Measurements from ENCODE around the gene FAM200B. TPM values are rescaled to one million over a fixed set of nuclear protein-coding genes. Genes with fewer than 3 reads are reported as not detected.

FAM200B gene
- polyA plus RNA-seq, 1 donor (not counting 4 experiments of a cell fraction or from before 2014, with no cell fraction given): 36.6 TPM

DNA sequence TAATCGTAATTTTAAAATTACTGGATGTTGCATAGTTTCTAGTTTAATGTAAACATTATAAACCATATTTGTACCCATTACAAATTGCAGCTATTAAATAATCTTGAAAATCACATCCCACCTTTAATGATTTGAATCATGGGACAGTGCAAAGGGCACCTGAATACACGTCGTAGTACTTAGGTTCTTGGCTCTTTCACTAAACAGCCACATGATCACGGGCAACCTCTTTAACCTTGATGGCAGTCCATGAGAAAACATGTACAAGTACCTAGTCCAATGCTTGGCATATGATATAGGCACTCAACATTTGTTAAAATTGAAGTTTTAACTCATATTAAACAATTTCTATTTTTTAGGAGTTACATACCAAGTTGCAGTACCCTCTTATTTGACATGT is 14.6 kb upstream of the FAM200B start:
- Histone ChIP-seq H2AFZ (ENCODE audit: control insufficient read depth, low read length) (no peak overlapping the region), H3K4me1 (ENCODE audit: control insufficient read depth, extremely low read depth, insufficient read depth, low read length) (peaks cover 32% of the 10 kb centered on the region), H3K9me1 (ENCODE audit: control insufficient read depth, extremely low read depth, insufficient read depth, low read length) (no peaks in the 10 kb centered on the region), H3K4me3 (ENCODE audit: control insufficient read depth in 2 of 3, extremely low read depth in 1 of 3, insufficient read depth in 2 of 3, low read depth in 1 of 3, low read length in 3 of 3) (no peak overlapping the region), H3K36me3 (ENCODE audit: control insufficient read depth in 2 of 2, extremely low read depth in 1 of 2, insufficient read depth in 2 of 2, low read length in 2 of 2) (peaks cover 0 to 17% of the 10 kb centered on the region in 2 experiments), H3K9me3 (ENCODE audit: control insufficient read depth, low read depth, low read length) (no peaks in the 10 kb centered on the region), H3K9ac (ENCODE audit: control insufficient read depth, extremely low read depth, insufficient read depth, low read length) (no peak overlapping the region), H3K27me3 (ENCODE audit: control insufficient read depth, extremely low read depth, insufficient read depth, low read length) (no peaks in the 10 kb centered on the region), H3K4me2 (ENCODE audit: control insufficient read depth, extremely low read depth, insufficient read depth, low read depth, low read length) (no peak overlapping the region), H3K27ac (ENCODE audit: control insufficient read depth, insufficient read depth, low read length) (no peak overlapping the region), H3K79me2 (ENCODE audit: control insufficient read depth, insufficient read depth, low read length) (peaks cover 30% of the 10 kb centered on the region), H4K20me1 (ENCODE audit: control insufficient read depth, extremely low read depth, insufficient read depth, low read length) (no peaks in the 10 kb centered on the region)
- DNase-seq (ENCODE audit: low read depth, low spot score): no peak
- FAIRE-seq: no peak
- TF ChIP-seq, protein P1, sequence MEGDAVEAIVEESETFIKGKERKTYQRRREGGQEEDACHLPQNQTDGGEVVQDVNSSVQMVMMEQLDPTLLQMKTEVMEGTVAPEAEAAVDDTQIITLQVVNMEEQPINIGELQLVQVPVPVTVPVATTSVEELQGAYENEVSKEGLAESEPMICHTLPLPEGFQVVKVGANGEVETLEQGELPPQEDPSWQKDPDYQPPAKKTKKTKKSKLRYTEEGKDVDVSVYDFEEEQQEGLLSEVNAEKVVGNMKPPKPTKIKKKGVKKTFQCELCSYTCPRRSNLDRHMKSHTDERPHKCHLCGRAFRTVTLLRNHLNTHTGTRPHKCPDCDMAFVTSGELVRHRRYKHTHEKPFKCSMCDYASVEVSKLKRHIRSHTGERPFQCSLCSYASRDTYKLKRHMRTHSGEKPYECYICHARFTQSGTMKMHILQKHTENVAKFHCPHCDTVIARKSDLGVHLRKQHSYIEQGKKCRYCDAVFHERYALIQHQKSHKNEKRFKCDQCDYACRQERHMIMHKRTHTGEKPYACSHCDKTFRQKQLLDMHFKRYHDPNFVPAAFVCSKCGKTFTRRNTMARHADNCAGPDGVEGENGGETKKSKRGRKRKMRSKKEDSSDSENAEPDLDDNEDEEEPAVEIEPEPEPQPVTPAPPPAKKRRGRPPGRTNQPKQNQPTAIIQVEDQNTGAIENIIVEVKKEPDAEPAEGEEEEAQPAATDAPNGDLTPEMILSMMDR (optimal IDR thresholded peaks at IDR 0.05 in 1 of 3, IDR thresholded peaks at IDR 0.05 in 1 of 3, conservative IDR thresholded peaks at IDR 0.05 in 1 of 3; ENCODE audit: extremely low read depth in 1 of 3, insufficient read depth in 2 of 3, low read length in 3 of 3): no peak
- TF ChIP-seq EZH2 (IDR thresholded peaks at IDR 0.05; ENCODE audit: low read length): no peak
- dilution Hi-C loops (cut with MboI; ENCODE audit: extremely low pct_ligation_motif_present, low sequenced_read_pairs): no loop called here

DNA sequence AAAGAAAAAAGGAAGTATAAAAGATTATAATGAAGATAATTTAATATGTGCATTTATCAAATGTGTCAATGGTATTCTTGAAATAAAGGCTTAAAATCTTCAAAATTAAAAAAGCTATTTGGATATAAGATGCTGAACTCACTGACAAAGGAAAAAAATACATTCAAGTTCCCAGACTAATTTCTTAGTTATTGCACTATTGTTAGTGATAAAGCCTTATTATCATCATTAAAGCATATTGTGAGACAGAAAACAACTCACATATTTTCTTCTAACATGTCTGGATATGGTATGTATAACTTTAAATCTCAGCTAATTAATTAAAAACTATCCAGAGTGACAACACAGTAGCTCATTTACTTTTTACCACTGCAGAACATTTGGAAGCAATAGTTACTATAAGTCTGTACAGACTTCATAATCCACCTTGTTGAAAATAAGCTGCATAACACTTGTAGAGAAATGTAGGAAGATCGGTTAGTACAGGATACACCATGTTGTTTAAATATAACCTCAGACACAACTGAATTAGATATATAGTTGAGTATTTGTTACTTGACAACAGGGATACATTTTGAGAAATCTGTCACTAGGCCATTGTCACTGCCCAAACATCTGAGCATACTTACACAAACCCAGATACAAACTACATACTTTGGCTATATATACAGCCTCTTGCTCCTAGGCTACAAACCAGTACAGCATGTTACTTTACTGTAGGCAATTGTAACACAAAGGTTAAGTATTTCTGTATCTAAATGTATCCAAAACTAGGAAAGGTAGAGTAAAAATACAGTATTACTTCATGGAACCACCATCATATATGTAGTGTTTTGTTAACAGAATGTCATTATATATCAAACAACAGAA is 12.8 kb upstream of the FAM200B start:
- Histone ChIP-seq H3K79me2 (ENCODE audit: control insufficient read depth, insufficient read depth, low read length) (peaks cover 44% of the 10 kb centered on the region), H3K36me3 (ENCODE audit: control insufficient read depth in 2 of 2, extremely low read depth in 1 of 2, insufficient read depth in 2 of 2, low read length in 2 of 2) (peaks cover 0 to 24% of the 10 kb centered on the region in 2 experiments), H4K20me1 (ENCODE audit: control insufficient read depth, extremely low read depth, insufficient read depth, low read length) (no peaks in the 10 kb centered on the region), H3K9me1 (ENCODE audit: control insufficient read depth, extremely low read depth, insufficient read depth, low read length) (no peaks in the 10 kb centered on the region), H3K27ac (ENCODE audit: control insufficient read depth, insufficient read depth, low read length) (no peak overlapping the region), H3K9ac (ENCODE audit: control insufficient read depth, extremely low read depth, insufficient read depth, low read length) (no peak overlapping the region), H2AFZ (ENCODE audit: control insufficient read depth, low read length) (peak overlapping the region; percentile 23), H3K27me3 (ENCODE audit: control insufficient read depth, extremely low read depth, insufficient read depth, low read length) (no peaks in the 10 kb centered on the region), H3K4me1 (ENCODE audit: control insufficient read depth, extremely low read depth, insufficient read depth, low read length) (peaks cover 36% of the 10 kb centered on the region), H3K4me3 (ENCODE audit: control insufficient read depth in 2 of 3, extremely low read depth in 1 of 3, insufficient read depth in 2 of 3, low read depth in 1 of 3, low read length in 3 of 3) (no peak overlapping the region), H3K9me3 (ENCODE audit: control insufficient read depth, low read depth, low read length) (no peaks in the 10 kb centered on the region), H3K4me2 (ENCODE audit: control insufficient read depth, extremely low read depth, insufficient read depth, low read depth, low read length) (no peak overlapping the region)
- TF ChIP-seq, protein P1 (optimal IDR thresholded peaks at IDR 0.05 in 1 of 3, IDR thresholded peaks at IDR 0.05 in 1 of 3, conservative IDR thresholded peaks at IDR 0.05 in 1 of 3; ENCODE audit: extremely low read depth in 1 of 3, insufficient read depth in 2 of 3, low read length in 3 of 3): no peak
- no peak for TF ChIP-seq EZH2 (IDR thresholded peaks at IDR 0.05; ENCODE audit: low read length)
- DNase-seq (ENCODE audit: low read depth, low spot score): no peak
- peak; percentile 72 for FAIRE-seq
- dilution Hi-C loops (cut with MboI; ENCODE audit: extremely low pct_ligation_motif_present, low sequenced_read_pairs): no loop called here

Measured in keratinocyte (primary cell).